GM21447 (cell line): ENCODE data around the gene ZNF503.
"Not testable (repeated sequence)": the region's sequence is repeated elsewhere in the genome, so short reads cannot be mapped to it uniquely, and the experiment has no call there.

ENCODE experiments used
- ATAC-seq: cut with Tn5 transposase; IDR thresholded peaks from one replicate; pipeline ENCODE4 v1.9.1; 2021; ENCODE audit not compliant: unreplicated experiment

Gene ZNF503

GRCh38 chr10:75395932-75396630, 5.5 kb downstream of the ZNF503 start:
- no peak for ATAC-seq

DNA sequence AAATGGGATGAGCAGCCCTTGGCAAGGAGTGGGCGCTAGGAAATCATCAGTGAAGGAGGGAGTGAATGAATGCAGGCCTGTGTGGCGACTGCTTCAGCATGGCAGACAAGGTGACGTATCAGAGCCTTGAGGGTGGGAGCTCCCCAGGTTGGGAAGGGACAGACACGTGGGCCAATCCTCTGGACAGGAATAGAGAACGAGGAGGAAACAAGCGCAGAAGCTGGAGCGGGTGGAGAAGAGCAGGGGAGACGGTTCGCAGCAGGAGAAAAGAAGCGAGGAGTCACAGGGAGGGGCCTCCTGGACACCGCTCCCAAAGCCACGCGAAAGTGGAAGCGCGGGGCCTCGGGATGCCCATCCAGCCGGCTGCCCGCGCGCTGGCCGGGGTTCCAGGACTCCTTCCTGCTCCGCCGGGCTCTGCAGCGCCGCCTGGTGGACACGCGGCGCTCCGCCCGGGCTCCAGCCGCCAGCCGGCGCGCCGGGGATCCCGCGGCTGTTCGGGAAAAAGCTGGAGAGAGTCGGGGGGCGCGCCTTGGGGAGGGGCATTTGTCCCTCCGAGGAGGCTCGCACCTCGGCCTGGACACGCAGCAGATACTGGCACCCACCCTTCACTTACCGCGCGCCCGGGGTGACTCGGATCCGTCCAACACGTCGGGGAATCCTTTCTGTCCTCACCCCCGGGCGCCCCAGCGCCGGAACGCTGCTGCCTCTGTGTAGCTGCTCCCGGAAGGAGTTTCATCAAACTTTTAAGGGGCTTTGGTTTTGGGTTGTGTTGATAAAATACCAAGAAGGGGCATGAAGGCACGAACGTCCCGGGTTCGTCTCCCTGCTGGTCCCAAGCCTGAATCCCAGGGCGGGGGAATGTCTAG, 6.3 kb downstream of the ZNF503 start:
- no peak for ATAC-seq

DNA sequence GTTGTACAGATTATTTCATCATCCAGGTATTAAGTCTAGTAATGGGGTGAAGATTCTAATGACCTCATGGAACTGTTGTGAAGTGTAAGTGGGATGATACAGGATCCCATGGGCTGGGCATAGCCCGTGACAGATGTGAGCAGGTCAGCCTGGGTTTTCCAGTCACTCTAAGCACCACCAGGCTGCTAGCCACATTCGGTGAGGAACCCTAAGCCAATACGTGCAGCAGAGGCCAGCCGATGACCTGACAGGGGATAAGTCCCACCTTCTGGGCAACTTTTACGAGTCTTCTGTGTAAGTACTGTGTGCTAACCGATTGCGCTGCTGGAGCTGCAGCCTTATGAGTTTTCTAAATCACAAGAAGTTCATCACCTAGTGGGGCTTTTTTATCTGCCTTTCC, 7.3 kb downstream of the ZNF503 start:
- ATAC-seq = no peak

GRCh38 chr10:75392744-75393143, 8.8 kb downstream of the ZNF503 start:
- no peak for ATAC-seq

- no peak for ATAC-seq
These were observed 9.3 kb downstream of the ZNF503 start for GRCh38 chr10:75392271-75392670.

DNA sequence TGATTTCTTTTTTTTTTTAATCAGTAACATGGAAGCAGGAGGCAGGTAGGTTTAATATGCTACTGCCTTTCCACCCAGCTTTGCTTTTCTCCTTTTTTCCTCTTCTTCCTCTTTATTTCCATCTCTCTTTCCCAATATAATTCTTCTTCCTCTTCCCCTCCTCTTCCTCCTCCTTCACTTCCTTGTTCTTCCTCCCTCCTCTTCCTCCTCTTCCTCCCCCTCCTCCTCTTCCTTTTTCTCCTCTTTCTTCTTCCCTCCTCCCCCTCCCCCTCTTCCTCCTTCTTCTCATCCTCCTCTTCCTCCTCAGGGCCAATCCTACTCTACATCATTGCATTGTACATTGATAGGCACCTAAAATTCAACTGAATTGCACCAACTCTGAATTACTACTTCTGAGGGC, 11.4 kb downstream of the ZNF503 start:
- ATAC-seq = no peak

GRCh38 chr10:75388082-75388481, 13.5 kb downstream of the ZNF503 start:
- no peak for ATAC-seq

DNA sequence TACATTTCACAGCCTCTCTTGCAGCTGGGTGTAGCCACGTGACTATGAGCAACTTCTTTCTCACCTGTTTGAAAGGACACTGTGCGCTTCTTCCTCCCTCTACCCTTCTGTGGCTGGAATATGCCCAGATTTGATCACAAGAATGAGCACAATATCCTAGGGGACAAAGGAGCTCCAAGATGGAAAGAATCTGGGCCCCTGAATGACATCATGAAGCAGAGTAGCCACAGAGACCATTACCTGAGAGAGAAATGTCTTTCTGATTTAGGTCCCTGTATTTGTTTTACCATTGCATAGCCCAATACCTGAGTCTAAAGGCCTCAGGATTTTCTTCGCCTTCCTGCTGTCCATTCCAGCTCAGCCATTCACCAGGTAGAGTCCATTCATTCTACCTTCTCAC, 15.4 kb downstream of the ZNF503 start:
- no peak for ATAC-seq

GRCh38 chr10:75379817-75380216, 21.7 kb downstream of the ZNF503 start:
- ATAC-seq = no peak

DNA sequence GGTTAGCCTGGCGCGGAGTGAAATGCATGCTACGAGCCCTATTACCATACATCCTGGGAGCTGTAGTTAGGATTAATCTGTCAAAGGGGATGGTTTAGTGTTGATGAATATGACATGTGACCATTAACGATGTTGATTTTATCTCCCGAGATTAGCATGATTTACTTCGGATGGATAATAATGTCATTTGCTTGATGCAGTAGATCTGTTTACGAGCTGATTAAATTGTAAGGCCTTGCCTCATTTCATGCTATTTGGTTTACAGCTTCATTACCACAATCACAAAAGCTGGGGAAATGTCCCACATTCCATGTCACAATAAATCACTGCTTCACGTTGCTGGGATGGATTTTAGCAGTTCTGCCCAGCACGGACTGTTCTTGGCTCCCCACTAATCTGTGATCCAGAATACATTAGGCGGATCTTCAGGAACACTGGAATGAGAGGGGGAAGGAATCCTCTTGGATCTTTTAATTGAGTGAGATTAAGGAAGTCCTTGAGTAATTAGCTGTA, 22.3 kb downstream of the ZNF503 start:
- ATAC-seq = no peak

DNA sequence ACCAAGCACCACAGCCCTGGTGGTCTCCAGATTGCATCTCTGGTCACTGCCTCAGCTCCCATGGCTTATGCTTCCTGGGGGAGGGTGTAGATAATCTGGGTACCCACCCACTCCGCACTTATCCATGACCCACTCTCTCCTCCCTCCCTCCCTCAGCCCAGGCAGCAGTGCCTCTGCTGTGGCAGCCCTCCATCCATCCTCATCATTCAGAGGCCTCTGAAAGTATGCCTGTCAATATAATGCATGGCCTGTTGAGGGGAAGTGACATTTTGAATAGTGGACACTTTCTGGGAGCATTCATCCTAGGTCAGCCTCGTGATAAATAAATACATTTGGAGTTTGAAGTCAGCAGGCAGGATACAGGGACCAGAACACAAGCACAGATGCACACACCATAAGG, 23.2 kb downstream of the ZNF503 start:
- no peak for ATAC-seq

DNA sequence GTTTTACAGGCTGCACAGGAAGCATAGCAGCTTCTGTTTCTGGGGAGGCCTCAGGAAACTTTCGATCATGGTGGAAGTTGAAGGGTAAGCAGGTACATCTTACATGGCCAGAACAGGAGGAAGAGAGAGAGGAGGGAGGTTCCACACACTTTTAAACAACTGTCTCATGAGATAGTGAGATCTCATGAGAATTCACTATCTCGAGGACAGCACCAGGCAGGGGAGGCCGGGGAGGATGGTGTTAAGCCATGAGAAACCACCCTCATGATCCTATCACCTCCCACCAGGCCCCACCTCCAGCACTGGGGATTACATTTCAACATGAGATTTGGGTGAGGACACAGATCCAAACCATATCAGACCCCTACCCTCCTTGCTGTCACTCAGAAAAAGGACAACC, 23.7 kb downstream of the ZNF503 start:
- ATAC-seq = no peak

DNA sequence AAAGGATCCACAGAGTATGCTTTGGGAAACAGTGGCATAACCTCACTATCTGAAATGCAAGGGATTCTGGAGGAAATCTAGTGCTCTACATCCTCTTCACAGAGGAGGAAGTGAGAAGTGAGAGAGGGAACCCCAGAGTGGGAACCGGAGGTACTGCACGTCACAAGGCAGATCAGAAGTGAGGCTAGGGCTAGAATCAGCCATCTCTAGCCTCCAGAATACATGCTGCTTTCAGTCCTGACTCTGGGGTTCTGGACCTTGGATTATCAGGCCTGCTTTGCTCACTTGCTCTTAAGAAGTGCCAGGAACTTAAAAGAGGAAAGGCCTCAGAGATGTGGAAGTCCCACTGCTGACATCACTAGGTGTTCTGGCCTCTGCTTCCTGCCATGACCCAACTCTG, 25.7 kb downstream of the ZNF503 start:
- peak; percentile 92 for ATAC-seq

DNA sequence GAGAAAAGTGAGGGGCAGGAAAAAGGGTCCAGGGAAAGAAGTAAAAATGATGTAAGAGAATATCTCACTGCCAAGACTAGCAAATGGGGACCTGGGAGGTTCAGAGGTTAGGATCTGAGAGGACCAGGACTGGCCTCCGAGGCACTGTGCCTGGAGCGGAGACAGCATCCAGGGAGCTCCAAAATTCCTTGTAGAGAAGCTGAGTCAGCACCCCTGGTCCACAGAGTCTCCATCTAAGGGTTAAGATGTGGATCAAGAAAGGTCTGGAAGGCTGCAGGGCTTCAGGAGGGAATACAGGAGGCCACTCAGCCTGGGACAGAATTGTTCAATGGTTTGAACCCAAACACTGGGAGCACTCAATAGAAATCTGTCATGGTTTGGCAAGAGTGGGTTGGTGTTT, 30.6 kb downstream of the ZNF503 start:
- ATAC-seq = no peak

GRCh38 chr10:75369838-75370237, 31.7 kb downstream of the ZNF503 start:
- ATAC-seq = not testable (repeated sequence)

GRCh38 chr10:75367901-75368300, 33.7 kb downstream of the ZNF503 start:
- ATAC-seq = no peak

GRCh38 chr10:75367021-75367487, 34.5 kb downstream of the ZNF503 start:
- no peak for ATAC-seq

GRCh38 chr10:75363431-75363830, 38.1 kb downstream of the ZNF503 start:
- no peak for ATAC-seq

GRCh38 chr10:75359876-75360275, 41.7 kb downstream of the ZNF503 start:
- ATAC-seq = not testable (repeated sequence)

DNA sequence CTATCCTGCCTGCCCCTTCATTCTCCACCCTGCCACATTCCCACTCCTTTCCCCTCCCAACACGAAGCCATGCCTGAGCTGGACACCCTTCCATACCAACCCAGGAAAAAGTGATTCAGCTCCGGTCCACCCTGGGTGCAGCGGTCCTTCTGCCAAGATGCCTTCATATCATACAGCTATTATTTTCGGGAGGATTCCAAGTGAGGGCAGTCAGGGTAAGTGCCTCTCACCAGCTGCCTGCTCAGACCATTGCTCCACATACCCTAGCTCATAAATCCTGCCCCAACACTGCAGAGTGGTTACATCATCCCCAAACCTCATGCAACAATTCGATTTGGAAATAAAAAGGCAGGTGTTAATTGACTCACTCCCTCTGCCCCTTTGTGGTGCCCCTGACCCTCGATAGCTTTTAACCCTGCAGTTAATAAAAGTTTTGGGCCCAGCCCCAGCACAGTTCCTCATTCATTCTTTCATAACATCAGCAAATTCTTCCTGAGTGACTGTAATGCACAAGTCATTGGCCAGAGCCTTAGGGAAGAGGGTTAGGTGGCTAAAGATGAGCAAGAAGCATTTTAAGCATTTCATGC, 42.6 kb downstream of the ZNF503 start:
- no peak for ATAC-seq

DNA sequence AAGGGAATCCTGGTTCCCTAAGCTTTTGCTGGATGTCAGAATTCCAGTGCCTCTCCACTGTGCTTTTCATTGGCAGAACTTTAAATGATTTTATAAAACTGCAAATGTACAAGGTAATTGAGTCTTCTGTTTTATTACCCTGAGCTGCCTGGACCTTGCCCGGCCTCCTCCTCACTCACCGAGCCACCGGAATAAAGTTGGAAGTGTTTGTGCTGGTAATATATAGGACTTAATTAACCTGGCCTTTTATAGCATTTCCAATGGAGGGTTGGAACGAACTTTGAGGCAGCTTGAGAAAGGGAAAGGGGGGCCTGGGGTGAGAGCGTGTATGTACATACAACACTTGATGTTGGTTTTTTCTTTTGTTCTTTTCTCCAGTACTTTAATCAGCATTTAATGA, 43.4 kb downstream of the ZNF503 start:
- no peak for ATAC-seq

GRCh38 chr10:75357500-75357899, 44.1 kb downstream of the ZNF503 start:
- ATAC-seq = no peak
